NCI-H2081 treated with DMSO at 0.1 percent for 48 hours (cell line): Measurements from ENCODE around the gene KRTAP10-6.
"Not testable (repeated sequence)": the region's sequence is repeated elsewhere in the genome, so short reads cannot be mapped to it uniquely, and the experiment has no call there.

Source experiments
- DNase-seq: peaks from one replicate; lab custom pipeline; 2025; lab: John Stamatoyannopoulos, UW

KRTAP10-6 gene

DNA sequence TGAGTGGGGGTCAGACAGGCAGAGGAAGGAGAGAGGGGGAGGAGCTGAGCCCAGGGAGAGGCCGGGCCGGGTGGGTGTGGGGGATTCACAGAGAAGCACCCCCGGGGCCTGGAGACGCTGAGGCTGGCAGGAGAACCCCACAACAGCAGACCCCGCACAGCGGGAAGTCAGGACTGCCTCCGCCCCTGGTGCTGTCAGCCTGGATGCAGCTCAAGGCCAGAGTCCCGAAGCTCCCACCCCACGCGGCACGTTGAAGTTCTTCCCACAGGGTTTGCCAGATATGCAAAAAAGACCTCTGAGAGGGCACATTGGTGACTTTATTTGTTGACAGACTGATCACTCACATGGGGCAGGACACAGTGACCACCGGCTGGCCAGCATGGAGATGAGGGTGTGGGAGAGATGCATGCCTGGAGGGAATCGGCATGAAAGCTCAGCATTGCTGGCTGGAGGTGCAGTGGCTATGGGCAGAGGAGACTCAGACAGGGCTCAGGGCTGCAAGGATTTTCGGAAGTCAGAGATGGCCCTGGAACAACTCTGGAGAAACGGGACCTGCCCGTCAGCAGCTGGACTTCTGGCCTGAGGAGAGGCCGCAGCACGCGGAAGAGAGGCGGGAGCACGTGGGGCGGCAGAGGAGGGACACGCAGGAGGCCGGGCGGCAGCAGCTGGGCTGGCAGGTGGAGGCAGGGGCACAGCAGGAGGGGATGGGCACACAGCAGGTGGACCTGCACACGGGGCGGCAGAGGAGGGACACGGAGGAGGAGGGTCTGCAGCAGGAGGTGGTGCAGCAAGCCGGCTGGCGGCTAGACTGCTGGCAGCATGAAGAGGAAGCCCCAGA, 34.6 kb downstream of the KRTAP10-6 start:
- DNase-seq = no peak

GRCh38 chr21:44556879-44557278, 35.4 kb downstream of the KRTAP10-6 start:
- DNase-seq = no peak

- DNase-seq = no peak
Observed at GRCh38 chr21:44555200-44555875, 37.0 kb downstream of the KRTAP10-6 start.

DNA sequence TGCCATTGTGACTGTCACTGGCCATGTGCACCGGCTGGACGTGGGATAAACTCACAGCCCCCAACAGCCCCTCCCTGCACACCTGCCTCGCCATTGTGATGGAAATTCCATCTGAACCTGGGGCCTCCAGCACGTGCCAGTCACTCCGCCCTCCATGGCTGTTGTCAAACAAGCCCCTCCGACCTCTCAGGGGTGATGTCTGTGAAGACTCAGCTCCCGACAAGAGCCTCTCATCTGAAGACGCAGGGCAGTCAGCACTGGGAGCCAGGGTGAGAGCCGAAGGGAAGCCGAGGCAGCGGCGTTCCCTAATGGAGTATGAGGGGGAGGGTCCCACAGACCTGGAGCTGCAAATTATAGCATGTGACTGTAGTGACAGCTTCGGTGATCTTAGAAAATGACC, 39.6 kb downstream of the KRTAP10-6 start:
- no peak for DNase-seq

DNA sequence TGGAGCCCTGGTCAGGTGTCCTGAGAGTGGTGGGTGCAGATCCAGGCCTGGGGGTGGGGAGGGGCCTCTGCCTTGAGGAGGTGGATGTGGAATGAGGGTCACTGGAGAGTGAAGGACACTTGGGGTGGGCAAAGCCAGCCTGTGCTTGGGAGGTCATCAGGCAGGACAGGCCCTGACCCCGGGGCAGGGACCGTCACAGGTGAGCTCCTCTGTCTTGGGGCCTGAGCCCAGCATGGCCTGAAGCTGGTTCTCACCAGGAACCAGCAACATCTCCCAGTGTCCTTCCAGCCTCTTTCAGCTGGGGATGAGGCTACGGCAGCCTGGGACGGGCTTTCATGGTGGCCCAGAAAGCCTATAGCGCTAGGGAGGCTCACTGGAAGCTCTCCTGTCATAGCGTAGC, 40.2 kb downstream of the KRTAP10-6 start:
- no peak for DNase-seq

GRCh38 chr21:44551340-44551961, 40.9 kb downstream of the KRTAP10-6 start, which contains the start of gene KRTAP10-2:
Gene KRTAP10-2, minus strand, starts transcription at chr21:44551505. Its CDS starts 47 bp downstream, at chr21:44551458.
- DNase-seq = no peak

GRCh38 chr21:44550807-44551206, 41.5 kb downstream of the KRTAP10-6 start:
- DNase-seq = no peak

DNA sequence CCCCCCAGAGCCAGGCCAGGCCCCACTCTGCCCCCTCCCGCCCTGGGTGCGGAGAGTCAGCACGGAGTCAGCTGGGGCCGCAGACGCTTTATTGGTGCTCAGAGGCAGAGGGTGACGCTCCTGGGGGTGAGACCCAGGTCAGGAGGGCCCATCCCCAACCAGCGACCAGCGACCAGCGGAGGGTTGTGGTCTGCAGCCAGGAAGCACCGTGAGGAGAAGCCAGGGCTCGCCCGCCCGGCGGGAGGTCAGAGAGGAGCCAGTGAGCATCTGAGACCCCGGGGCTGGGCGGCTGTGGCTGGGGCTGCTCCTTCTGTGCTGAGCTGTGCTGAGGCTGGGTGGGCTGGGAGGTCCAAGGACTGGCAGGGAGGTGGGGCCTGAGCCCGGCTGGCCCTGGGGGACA, 42.0 kb downstream of the KRTAP10-6 start:
- not testable (repeated sequence) for DNase-seq

GRCh38 chr21:44549525-44550211, 42.6 kb downstream of the KRTAP10-6 start:
- no peak for DNase-seq

- DNase-seq = no peak
Observed at GRCh38 chr21:44548922-44549321, 43.4 kb downstream of the KRTAP10-6 start.

GRCh38 chr21:44548381-44548780, 43.9 kb downstream of the KRTAP10-6 start:
- DNase-seq = no peak

GRCh38 chr21:44547656-44548331, 44.5 kb downstream of the KRTAP10-6 start:
- no peak for DNase-seq

DNA sequence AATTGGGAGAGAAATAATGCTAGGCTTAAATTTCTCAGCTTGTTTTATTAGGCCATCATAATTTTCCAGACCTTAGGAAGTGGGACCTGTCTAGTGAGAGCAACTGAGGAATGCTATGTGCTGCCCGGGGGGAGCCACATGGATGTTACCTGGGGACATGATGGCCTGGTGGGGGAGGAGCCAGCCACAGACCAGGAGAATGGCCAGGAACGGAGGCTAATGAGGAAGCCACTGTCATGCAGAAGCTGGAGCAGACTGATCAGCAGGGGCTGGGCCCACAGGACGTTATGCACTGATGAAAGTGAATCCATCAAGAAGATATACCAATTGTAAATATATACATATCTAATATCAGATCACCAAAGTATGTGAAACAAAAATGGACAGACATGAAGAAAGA, 47.7 kb downstream of the KRTAP10-6 start:
- no peak for DNase-seq

DNA sequence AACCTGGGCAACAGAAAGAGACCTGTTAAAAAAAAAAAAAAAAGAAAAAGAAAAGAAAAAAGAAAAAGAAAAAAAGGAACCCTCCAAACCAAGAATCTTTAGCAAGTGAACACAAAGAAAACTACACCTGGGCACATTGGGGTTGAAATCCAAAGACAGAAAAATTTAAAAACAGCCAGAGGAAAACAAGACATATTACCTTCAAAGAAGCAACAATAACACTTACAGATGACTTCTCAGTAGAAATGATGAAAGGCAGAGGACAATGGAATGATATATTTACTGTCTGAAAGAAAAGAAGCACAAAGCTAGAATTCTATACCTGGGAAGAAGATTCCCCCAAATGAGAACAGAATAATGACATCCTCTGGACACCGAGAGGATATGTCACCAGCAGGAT, 49.6 kb downstream of the KRTAP10-6 start:
- DNase-seq = no peak
